OCI-LY3 (cell line): ENCODE measurements around the gene SNRNP35.
"Not testable (repeated sequence)": the region's sequence is repeated elsewhere in the genome, so short reads cannot be mapped to it uniquely, and the experiment has no call there.

Experiments
- H2AFZ ChIP-seq: fragments of 200-600, 300-600 bp; shearing (Covaris generic); 2 replicates; pipeline ENCODE4 v1.6.0; 2014; ENCODE audit warnings: antibody characterized with exemption, low read depth, low read length
- H3K27ac ChIP-seq: fragments of 200-600, 300-600 bp; sonication (generic); 2 replicates; pipeline ENCODE4 v1.5.1; 2014; ENCODE audit warnings: mild to moderate bottlenecking, low read length, moderate library complexity, mixed read lengths
- H3K27me3 ChIP-seq: fragments of 200-600, 300-600 bp; sonication (generic); 2 replicates; pipeline ENCODE4 v1.6.1; 2014; ENCODE audit warnings: low read depth, low read length, mixed read lengths
- H3K36me3 ChIP-seq: fragments of 200-600, 300-600 bp; sonication (generic); replicated peaks from 2 replicates; pipeline ENCODE3; 2014; ENCODE audit warnings: low read depth, low read length, mixed read lengths
- H3K4me1 ChIP-seq: fragments of 300-600, 200-600 bp; sonication (generic); 2 replicates; pipeline ENCODE4 v1.6.1; 2014; ENCODE audit warnings: low read length, mixed read lengths
- H3K4me2 ChIP-seq: fragments of 200-600, 300-600 bp; sonication (generic); 2 replicates; pipeline ENCODE4 v1.6.1; 2014; ENCODE audit warnings: low read length, mixed read lengths
- H3K4me3 ChIP-seq: fragments of 300-600, 200-600 bp; sonication (generic); 2 replicates; pipeline ENCODE4 v1.5.1; 2014; ENCODE audit warnings: antibody characterized with exemption, mild to moderate bottlenecking, low read length, moderate library complexity
- H3K79me2 ChIP-seq: fragments of 300-600, 200-600 bp; shearing (Covaris generic); 2 replicates; pipeline ENCODE4 v1.6.1; 2014; ENCODE audit warnings: mild to moderate bottlenecking, low read length, mixed read lengths
- H3K9ac ChIP-seq: fragments of 300-600, 200-600 bp; shearing (Covaris generic); 2 replicates; pipeline ENCODE4 v1.6.0; 2014; ENCODE audit warnings: mild to moderate bottlenecking, low read length, moderate library complexity
- H3K9me3 ChIP-seq: fragments of 200-600, 300-600 bp; shearing (Covaris generic); 2 replicates; pipeline ENCODE4 v1.6.1; 2014; ENCODE audit warnings: low read length, mixed read lengths; ENCODE audit not compliant: insufficient read depth
- H4K20me1 ChIP-seq: fragments of 200-600, 300-600 bp; sonication (generic); 2 replicates; pipeline ENCODE4 v1.6.1; 2016; ENCODE audit warnings: low read length, mixed read lengths; ENCODE audit not compliant: insufficient read depth
- EZH2phosphoT487 ChIP-seq: fragments of 200-600 bp; shearing (Covaris generic); IDR thresholded peaks from 2 replicates; pipeline ENCODE4 v1.6.1; 2018; ENCODE audit warnings: antibody characterized with exemption, mixed run types, low read depth
- TF ChIP-seq, protein P1 (sequence below): fragments of 200-600, 300-600 bp; sonication (generic); IDR thresholded peaks from 2 replicates; pipeline ENCODE4 v1.5.1; 2014; ENCODE audit warnings: antibody characterized with exemption, low read length, low read depth

SNRNP35 gene

DNA sequence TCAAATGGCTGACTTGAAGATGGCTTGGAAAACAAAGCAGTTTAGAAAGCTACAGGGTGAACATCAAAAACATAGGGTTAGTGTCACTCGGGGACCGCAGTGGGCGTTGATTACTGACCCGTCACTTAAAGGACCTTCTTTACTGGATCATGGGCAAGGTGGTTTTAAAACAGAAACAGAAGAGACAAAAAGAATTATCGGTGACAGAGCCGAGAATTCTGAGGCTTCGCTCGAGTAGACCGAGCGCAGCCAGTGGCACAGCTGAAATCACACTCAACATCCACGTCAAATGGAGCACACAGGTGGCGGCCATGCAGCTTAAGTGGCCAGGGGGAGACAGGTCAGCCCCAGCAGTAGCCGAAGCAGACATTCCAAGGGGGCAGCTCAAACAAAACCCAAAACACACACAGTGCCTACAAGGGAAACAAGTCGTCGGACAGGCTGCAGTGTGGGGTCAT lies 17.3 kb downstream of the SNRNP35 start:
- Histone ChIP-seq H3K9ac (no peak overlapping the region), H3K4me1 (peaks cover under 1% of the 10 kb centered on the region; the same call in 1 of the 2 replicates), H3K9me3 (no peaks in the 10 kb centered on the region), H3K27me3 (no peaks in the 10 kb centered on the region), H4K20me1 (no peaks in the 10 kb centered on the region), H2AFZ (no peak overlapping the region), H3K4me2 (no peak overlapping the region), H3K79me2 (no peaks in the 10 kb centered on the region), H3K4me3 (no peak overlapping the region), H3K36me3 (no peaks in the 10 kb centered on the region), H3K27ac (no peak overlapping the region)
- TF ChIP-seq, protein P1, sequence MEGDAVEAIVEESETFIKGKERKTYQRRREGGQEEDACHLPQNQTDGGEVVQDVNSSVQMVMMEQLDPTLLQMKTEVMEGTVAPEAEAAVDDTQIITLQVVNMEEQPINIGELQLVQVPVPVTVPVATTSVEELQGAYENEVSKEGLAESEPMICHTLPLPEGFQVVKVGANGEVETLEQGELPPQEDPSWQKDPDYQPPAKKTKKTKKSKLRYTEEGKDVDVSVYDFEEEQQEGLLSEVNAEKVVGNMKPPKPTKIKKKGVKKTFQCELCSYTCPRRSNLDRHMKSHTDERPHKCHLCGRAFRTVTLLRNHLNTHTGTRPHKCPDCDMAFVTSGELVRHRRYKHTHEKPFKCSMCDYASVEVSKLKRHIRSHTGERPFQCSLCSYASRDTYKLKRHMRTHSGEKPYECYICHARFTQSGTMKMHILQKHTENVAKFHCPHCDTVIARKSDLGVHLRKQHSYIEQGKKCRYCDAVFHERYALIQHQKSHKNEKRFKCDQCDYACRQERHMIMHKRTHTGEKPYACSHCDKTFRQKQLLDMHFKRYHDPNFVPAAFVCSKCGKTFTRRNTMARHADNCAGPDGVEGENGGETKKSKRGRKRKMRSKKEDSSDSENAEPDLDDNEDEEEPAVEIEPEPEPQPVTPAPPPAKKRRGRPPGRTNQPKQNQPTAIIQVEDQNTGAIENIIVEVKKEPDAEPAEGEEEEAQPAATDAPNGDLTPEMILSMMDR: no peak
- no peak for TF ChIP-seq EZH2phosphoT487

- Histone ChIP-seq H3K27ac (no peak overlapping the region), H4K20me1 (no peaks in the 10 kb centered on the region), H3K79me2 (no peaks in the 10 kb centered on the region), H2AFZ (no peak overlapping the region), H3K4me1 (peaks cover 10% of the 10 kb centered on the region), H3K9me3 (no peaks in the 10 kb centered on the region), H3K9ac (no peak overlapping the region), H3K4me3 (no peak overlapping the region), H3K27me3 (no peaks in the 10 kb centered on the region), H3K4me2 (no peak overlapping the region), H3K36me3 (no peaks in the 10 kb centered on the region)
- TF ChIP-seq, protein P1: no peak
- no peak for TF ChIP-seq EZH2phosphoT487
Observed at GRCh38 chr12:123478069-123478468, 20.1 kb downstream of the SNRNP35 start.

DNA sequence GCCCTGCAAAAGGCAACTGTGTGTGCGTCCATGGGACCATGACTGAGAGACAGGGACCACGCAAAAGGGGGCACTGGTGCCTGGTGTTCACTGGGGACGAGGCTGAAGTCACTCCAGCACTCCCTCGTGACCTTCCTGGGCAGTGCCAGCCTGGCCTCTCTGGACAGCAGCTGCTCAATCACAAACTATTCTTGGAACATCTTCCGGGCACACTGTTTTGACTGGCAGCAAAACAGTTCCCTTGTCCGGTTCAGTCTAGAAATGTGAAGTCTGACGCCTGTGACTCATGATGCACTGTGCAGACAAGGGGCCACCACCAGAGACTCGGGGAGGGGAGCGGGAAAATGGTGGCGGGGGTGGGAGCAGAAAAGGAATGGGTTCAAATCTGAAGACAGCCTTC lies 20.8 kb downstream of the SNRNP35 start:
- Histone ChIP-seq H3K27me3 (no peaks in the 10 kb centered on the region), H3K36me3 (no peaks in the 10 kb centered on the region), H3K79me2 (no peaks in the 10 kb centered on the region), H3K4me3 (no peak overlapping the region), H3K4me2 (no peak overlapping the region), H3K27ac (no peak overlapping the region), H3K9ac (no peak overlapping the region), H2AFZ (no peak overlapping the region), H3K4me1 (peaks cover 16% of the 10 kb centered on the region), H4K20me1 (no peaks in the 10 kb centered on the region), H3K9me3 (no peaks in the 10 kb centered on the region)
- TF ChIP-seq EZH2phosphoT487: no peak
- TF ChIP-seq, protein P1: no peak

- H3K9me3 ChIP-seq: no peaks in the 10 kb centered on the region
- H3K4me2 ChIP-seq: no peak overlapping the region
- no peak overlapping the region for H2AFZ ChIP-seq
- no peaks in the 10 kb centered on the region for H4K20me1 ChIP-seq
- no peaks in the 10 kb centered on the region for H3K27me3 ChIP-seq
- no peak overlapping the region for H3K4me3 ChIP-seq
- H3K4me1 ChIP-seq: peaks cover 25% of the 10 kb centered on the region
- TF ChIP-seq, protein P1: no peak
- no peak for TF ChIP-seq EZH2phosphoT487
- H3K36me3 ChIP-seq: no peaks in the 10 kb centered on the region
- no peak overlapping the region for H3K27ac ChIP-seq
- no peaks in the 10 kb centered on the region for H3K79me2 ChIP-seq
- H3K9ac ChIP-seq: no peak overlapping the region
Observed at GRCh38 chr12:123479442-123480180, 21.7 kb downstream of the SNRNP35 start.

DNA sequence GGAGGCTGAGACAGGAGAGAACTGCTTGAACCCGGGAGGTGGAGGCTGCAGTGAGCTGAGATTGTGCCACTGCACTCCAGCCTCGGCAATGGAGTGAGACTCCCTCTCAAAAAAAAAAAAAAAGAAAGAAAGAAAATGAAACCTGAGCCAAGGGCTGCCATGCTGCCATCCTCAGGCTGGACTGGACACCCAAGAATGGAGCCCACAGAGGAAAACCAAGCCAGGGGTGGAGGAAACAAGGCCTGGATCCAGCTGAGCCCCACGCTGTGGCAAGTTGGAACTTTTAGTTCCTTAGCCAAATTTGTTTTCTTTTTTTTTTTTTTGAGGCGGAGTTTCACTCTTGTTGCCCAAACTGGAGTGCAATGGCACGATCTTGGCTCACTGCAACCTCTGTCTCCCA lies 23.3 kb downstream of the SNRNP35 start:
- not testable (repeated sequence) for H4K20me1 ChIP-seq, H3K9me3 ChIP-seq, H3K27me3 ChIP-seq, H3K36me3 ChIP-seq, H3K79me2 ChIP-seq
- Histone ChIP-seq H3K27ac (peak overlapping the region; percentile 55), H3K9ac (peak overlapping the region; percentile 39), H3K4me2 (peak overlapping the region; percentile 76), H3K4me3 (peak overlapping the region; percentile 78), H3K4me1 (peaks cover 25% of the 10 kb centered on the region), H2AFZ (peak overlapping the region; percentile 39; the same call in 1 of the 2 replicates)
